Neural progenitor cell (in vitro differentiated cells): ENCODE data around the gene HDDC3. TPM values are rescaled to one million over a fixed set of nuclear protein-coding genes. Genes with fewer than 3 reads are reported as not detected.

ENCODE experiments used
- DNase-seq: peaks from one replicate; pipeline ENCODE4 v3.0.0-alpha.2; 2016; ENCODE audit warnings: low spot score
- H2AFZ ChIP-seq: fragments of 200-600 bp; sonication (generic); replicated peaks from 2 replicates; pipeline ENCODE4 v1.6.1; 2016; ENCODE audit warnings: antibody characterized with exemption
- H3F3A ChIP-seq: fragments of 200-600 bp; sonication (generic); 2 replicates; pipeline ENCODE4 v1.6.1; 2016; ENCODE audit warnings: antibody characterized with exemption, low read depth
- H3K27ac ChIP-seq: fragments of 200-600 bp; sonication (generic); 2 replicates; pipeline ENCODE4 v1.5.1; 2016; ENCODE audit warnings: mild to moderate bottlenecking
- H3K27me3 ChIP-seq: fragments of 200-600 bp; sonication (generic); 2 replicates; pipeline ENCODE4 v1.6.1; 2016; ENCODE audit warnings: mild to moderate bottlenecking, moderate library complexity
- H3K36me3 ChIP-seq: fragments of 200-600 bp; sonication (generic); 2 replicates; pipeline ENCODE4 v1.5.1; 2016
- H3K4me1 ChIP-seq: fragments of 200-600 bp; sonication (generic); 2 replicates; pipeline ENCODE4 v1.6.1; 2016; ENCODE audit warnings: mixed run types
- H3K4me2 ChIP-seq: fragments of 200-600 bp; sonication (generic); 2 replicates; pipeline ENCODE4 v1.6.1; 2016
- H3K4me3 ChIP-seq: fragments of 200-600 bp; sonication (generic); 2 replicates; pipeline ENCODE4 v1.5.1; 2016
- H3K79me2 ChIP-seq: fragments of 200-600 bp; sonication (generic); 2 replicates; pipeline ENCODE4 v1.6.1; 2016; ENCODE audit warnings: low read depth
- H3K9ac ChIP-seq: fragments of 200-600 bp; sonication (generic); 2 replicates; pipeline ENCODE4 v1.6.1; 2016
- H3K9me3 ChIP-seq: fragments of 200-600 bp; sonication (generic); 2 replicates; pipeline ENCODE4 v1.5.1; 2016; ENCODE audit warnings: low read depth
- H4K20me1 ChIP-seq: fragments of 200-600 bp; sonication (generic); 2 replicates; pipeline ENCODE4 v1.6.1; 2016; ENCODE audit warnings: low read depth
- H3K27ac Mint-ChIP-seq: 3 replicates; pipeline ENCODE4 v1.8.0; 2021; ENCODE audit warnings: mixed read lengths
- H3K27me3 Mint-ChIP-seq: 2 replicates; pipeline ENCODE4 v1.8.0; 2022; ENCODE audit warnings: low read depth, mild to moderate bottlenecking, inconsistent platforms, moderate library complexity, mixed read lengths; ENCODE audit not compliant: insufficient read depth
- H3K36me3 Mint-ChIP-seq: 3 replicates; pipeline ENCODE4 v1.8.0; 2021; ENCODE audit warnings: mixed read lengths
- H3K4me1 Mint-ChIP-seq: 3 replicates; pipeline ENCODE4 v1.8.0; 2021; ENCODE audit warnings: mixed read lengths
- H3K4me3 Mint-ChIP-seq: 3 replicates; pipeline ENCODE4 v1.8.0; 2021; ENCODE audit warnings: mild to moderate bottlenecking, moderate library complexity, mixed read lengths
- H3K9me3 Mint-ChIP-seq: 3 replicates; pipeline ENCODE4 v1.8.0; 2020; ENCODE audit warnings: mixed read lengths
- EZH2 ChIP-seq: fragments of 200-600 bp; sonication (generic); IDR thresholded peaks from 2 replicates; pipeline ENCODE4 v1.6.1; 2017; ENCODE audit warnings: antibody characterized with exemption, mild to moderate bottlenecking, moderate library complexity
- EZH2phosphoT487 ChIP-seq: fragments of 200-600 bp; sonication (generic); IDR thresholded peaks from 2 replicates; pipeline ENCODE4 v1.6.1; 2017; ENCODE audit warnings: antibody characterized with exemption
- total RNA-seq: library from RNA; depleted of rRNA; stranded (reverse); fragments of >200 nt; gene quantifications from 2 replicates; pipeline ENCODE4 v1.2.3, GENCODE V29; 2015; ENCODE audit warnings: low replicate concordance
- TF ChIP-seq, protein P1 (sequence below): fragments of 200-600 bp; sonication (generic); IDR thresholded peaks from 2 replicates; pipeline ENCODE4 v1.5.1; 2017; ENCODE audit warnings: antibody characterized with exemption, mild to moderate bottlenecking

The HDDC3 gene
- total RNA-seq, 1 donor from 2014 or later, result 20.4 TPM

GRCh38 chr15:90970274-90970673, 37.9 kb upstream of the HDDC3 start:
- Histone ChIP-seq H3F3A (peaks cover 17% of the 10 kb centered on the region), H3K27ac (no peak overlapping the region), H3K79me2 (no peaks in the 10 kb centered on the region), H3K9ac (no peak overlapping the region), H4K20me1 (peaks cover 6% of the 10 kb centered on the region), H3K4me1 (no peaks in the 10 kb centered on the region), H3K27me3 (no peaks in the 10 kb centered on the region), H3K9me3 (no peaks in the 10 kb centered on the region), H2AFZ (no peak overlapping the region), H3K4me2 (no peak overlapping the region), H3K4me3 (no peak overlapping the region), H3K36me3 (peaks cover 2% of the 10 kb centered on the region)
- Mint-ChIP-seq H3K4me3 (no peak overlapping the region), H3K27ac (no peak overlapping the region), H3K9me3 (no peaks in the 10 kb centered on the region), H3K36me3 (peaks cover 42% of the 10 kb centered on the region), H3K27me3 (no peaks in the 10 kb centered on the region), H3K4me1 (no peaks in the 10 kb centered on the region)
- TF ChIP-seq EZH2 (no peak), EZH2phosphoT487 (no peak)
- DNase-seq, result no peak

DNA sequence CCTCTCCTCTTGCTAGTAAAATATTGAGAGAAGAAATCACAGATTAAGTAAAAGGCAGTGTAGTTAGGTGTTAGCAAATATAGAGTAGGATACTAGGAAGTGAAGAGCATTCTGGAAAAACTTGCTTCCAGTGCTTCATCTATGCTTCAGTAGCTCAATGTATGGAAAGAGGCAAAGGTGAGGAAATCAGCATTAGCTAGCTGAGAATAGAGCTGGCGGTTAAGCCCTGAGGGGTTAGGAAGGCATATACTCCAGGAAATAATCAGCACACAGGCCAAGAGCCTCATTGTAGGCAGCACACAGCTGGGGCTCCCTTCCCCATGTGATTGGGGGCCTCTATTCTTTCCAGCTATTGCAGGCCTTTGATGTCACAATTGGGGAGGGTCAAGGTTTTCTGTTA, 36.1 kb upstream of the HDDC3 start:
- Histone ChIP-seq H3K9ac (no peak overlapping the region), H3K9me3 (no peaks in the 10 kb centered on the region), H4K20me1 (peaks cover 6% of the 10 kb centered on the region), H3K36me3 (peaks cover 6% of the 10 kb centered on the region), H3K4me2 (no peak overlapping the region), H3F3A (peaks cover 17% of the 10 kb centered on the region), H3K27ac (no peak overlapping the region), H3K79me2 (no peaks in the 10 kb centered on the region), H3K27me3 (no peaks in the 10 kb centered on the region), H2AFZ (no peak overlapping the region), H3K4me3 (no peak overlapping the region), H3K4me1 (no peaks in the 10 kb centered on the region)
- Mint-ChIP-seq H3K27me3 (no peaks in the 10 kb centered on the region), H3K9me3 (no peaks in the 10 kb centered on the region), H3K4me1 (no peaks in the 10 kb centered on the region), H3K27ac (no peak overlapping the region), H3K4me3 (no peak overlapping the region), H3K36me3 (peaks cover 34% of the 10 kb centered on the region)
- DNase-seq, result no peak
- no peak for TF ChIP-seq EZH2phosphoT487
- no peak for TF ChIP-seq EZH2
- TF ChIP-seq, protein P1, sequence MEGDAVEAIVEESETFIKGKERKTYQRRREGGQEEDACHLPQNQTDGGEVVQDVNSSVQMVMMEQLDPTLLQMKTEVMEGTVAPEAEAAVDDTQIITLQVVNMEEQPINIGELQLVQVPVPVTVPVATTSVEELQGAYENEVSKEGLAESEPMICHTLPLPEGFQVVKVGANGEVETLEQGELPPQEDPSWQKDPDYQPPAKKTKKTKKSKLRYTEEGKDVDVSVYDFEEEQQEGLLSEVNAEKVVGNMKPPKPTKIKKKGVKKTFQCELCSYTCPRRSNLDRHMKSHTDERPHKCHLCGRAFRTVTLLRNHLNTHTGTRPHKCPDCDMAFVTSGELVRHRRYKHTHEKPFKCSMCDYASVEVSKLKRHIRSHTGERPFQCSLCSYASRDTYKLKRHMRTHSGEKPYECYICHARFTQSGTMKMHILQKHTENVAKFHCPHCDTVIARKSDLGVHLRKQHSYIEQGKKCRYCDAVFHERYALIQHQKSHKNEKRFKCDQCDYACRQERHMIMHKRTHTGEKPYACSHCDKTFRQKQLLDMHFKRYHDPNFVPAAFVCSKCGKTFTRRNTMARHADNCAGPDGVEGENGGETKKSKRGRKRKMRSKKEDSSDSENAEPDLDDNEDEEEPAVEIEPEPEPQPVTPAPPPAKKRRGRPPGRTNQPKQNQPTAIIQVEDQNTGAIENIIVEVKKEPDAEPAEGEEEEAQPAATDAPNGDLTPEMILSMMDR, result no peak

DNA sequence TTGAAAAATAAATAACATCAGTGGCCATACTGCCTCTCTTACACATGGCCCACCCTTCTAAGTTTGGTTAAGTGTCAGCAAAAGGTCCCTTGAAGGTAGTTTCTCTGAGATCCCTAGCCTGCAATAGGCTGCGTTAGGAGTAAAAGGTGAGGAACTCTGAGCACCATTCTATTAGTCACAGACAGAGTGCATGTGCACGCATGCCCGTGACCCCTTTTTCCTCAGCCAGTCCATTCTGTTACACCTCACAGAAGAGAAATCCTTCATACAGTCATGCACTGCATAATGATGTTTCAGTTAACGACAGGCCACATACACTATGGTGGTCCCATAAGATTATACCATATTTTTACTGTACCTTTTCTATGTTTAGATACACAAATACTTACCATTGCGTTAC, 34.9 kb upstream of the HDDC3 start:
- Histone ChIP-seq H3K4me2 (no peak overlapping the region), H3K79me2 (no peaks in the 10 kb centered on the region), H3K27me3 (no peaks in the 10 kb centered on the region), H2AFZ (no peak overlapping the region), H4K20me1 (peaks cover 6% of the 10 kb centered on the region), H3K36me3 (peaks cover 6% of the 10 kb centered on the region), H3K4me3 (no peak overlapping the region), H3K9me3 (no peaks in the 10 kb centered on the region), H3K9ac (no peak overlapping the region), H3F3A (peaks cover 17% of the 10 kb centered on the region), H3K27ac (no peak overlapping the region), H3K4me1 (no peaks in the 10 kb centered on the region)
- TF ChIP-seq, protein P1, result no peak
- no peak for TF ChIP-seq EZH2
- TF ChIP-seq EZH2phosphoT487, result no peak
- Mint-ChIP-seq H3K36me3 (peaks cover 33% of the 10 kb centered on the region), H3K4me1 (no peaks in the 10 kb centered on the region), H3K9me3 (no peaks in the 10 kb centered on the region), H3K4me3 (no peak overlapping the region), H3K27ac (no peak overlapping the region), H3K27me3 (no peaks in the 10 kb centered on the region)
- no peak for DNase-seq

DNA sequence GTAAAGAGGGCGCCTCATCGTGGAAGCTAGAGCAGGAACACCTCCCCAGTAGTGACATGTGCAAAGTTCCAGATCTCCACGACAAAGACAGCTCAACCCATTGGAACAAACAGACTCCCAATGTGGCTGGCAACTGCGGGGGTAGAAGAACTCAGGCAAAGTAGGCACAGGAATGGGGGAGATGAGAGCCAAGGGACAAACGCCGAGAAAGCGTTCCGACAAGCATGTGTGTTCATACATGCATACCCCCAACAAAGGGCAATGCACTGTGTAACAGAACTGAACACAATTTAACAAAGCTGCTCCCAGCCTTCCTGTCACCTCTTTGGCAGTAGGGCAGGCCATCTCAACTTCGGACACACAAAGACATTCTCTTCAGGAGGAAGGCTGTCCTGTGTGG, 33.9 kb upstream of the HDDC3 start:
- Mint-ChIP-seq H3K36me3 (peaks cover 35% of the 10 kb centered on the region), H3K4me1 (no peaks in the 10 kb centered on the region), H3K27me3 (no peaks in the 10 kb centered on the region), H3K4me3 (no peak overlapping the region), H3K9me3 (no peaks in the 10 kb centered on the region), H3K27ac (no peak overlapping the region)
- Histone ChIP-seq H4K20me1 (peaks cover 6% of the 10 kb centered on the region), H3K4me1 (no peaks in the 10 kb centered on the region), H3K9me3 (no peaks in the 10 kb centered on the region), H3F3A (peaks cover 17% of the 10 kb centered on the region), H3K4me2 (no peak overlapping the region), H3K36me3 (peaks cover 6% of the 10 kb centered on the region), H3K27me3 (no peaks in the 10 kb centered on the region), H3K27ac (no peak overlapping the region), H3K79me2 (no peaks in the 10 kb centered on the region), H3K9ac (no peak overlapping the region), H3K4me3 (no peak overlapping the region), H2AFZ (no peak overlapping the region)
- no peak for DNase-seq
- TF ChIP-seq EZH2, result no peak
- TF ChIP-seq, protein P1, result no peak
- TF ChIP-seq EZH2phosphoT487, result no peak
